GM10248 (cell line): ENCODE data around the gene SLIT1.

Experiments
- CTCF ChIA-PET: fragments of 300-600 bp; sonication (Branson Sonifier 250); formaldehyde crosslinking; extraction: SDS; loops from one replicate; lab custom pipeline; 2021; ENCODE audit warnings: antibody characterized with exemption; lab: Yijun Ruan, JAX
- POLR2A ChIA-PET: fragments of 350-650 bp; sonication (Branson Sonifier 250); formaldehyde crosslinking; extraction: SDS; loops from one replicate; lab custom pipeline; 2020; ENCODE audit warnings: antibody characterized with exemption; lab: Yijun Ruan, JAX
- DNase-seq: peaks from one replicate; pipeline ENCODE4 v3.0.0; 2012; ENCODE audit errors: extremely low spot score
- CTCF ChIP-seq: IDR thresholded peaks from 2 replicates; pipeline ENCODE4 v1.5.1; 2012; ENCODE audit warnings: mild to moderate bottlenecking, low read depth; ENCODE audit errors: extremely low read depth, missing control alignments, control extremely low read depth

Gene SLIT1

GRCh38 chr10:97228130-97228774, 42.5 kb upstream of the SLIT1 start:
- ChIA-PET POLR2A (no interaction called here), CTCF (interaction anchor here (1.1 to 1.4 kb wide), 2 partner anchors 17 to 155 kb away, joined by 3 to 4 read pairs; no protein-coding TSS in a partner anchor)
- no peak for TF ChIP-seq CTCF
- no peak for DNase-seq

- TF ChIP-seq CTCF, result no peak
- POLR2A ChIA-PET, result no interaction called here
- DNase-seq, result no peak
- CTCF ChIA-PET, result interaction anchor here (0.9 to 4.6 kb wide), 4 partner anchors 8 to 51 kb away, joined by 3 to 40 read pairs (median 8); no protein-coding TSS in a partner anchor
These were observed 40.6 kb upstream of the SLIT1 start for GRCh38 chr10:97226398-97226797.

GRCh38 chr10:97224483-97225435, 39.0 kb upstream of the SLIT1 start:
- POLR2A ChIA-PET, result no interaction called here
- CTCF ChIA-PET, result interaction anchor here (0.7 to 4.6 kb wide), 6 partner anchors 10 to 711 kb away, joined by 3 to 40 read pairs (median 4); partner anchors contain the start of gene TLL2

GRCh38 chr10:97222326-97222961, 36.7 kb upstream of the SLIT1 start:
- TF ChIP-seq CTCF, result no peak
- CTCF ChIA-PET, result interaction anchor here (6.8 to 7.6 kb wide), 2 partner anchors 13 to 150 kb away, joined by 46 to 72 read pairs; no protein-coding TSS in a partner anchor
- no peak for DNase-seq
- POLR2A ChIA-PET, result no interaction called here

More at GRCh38 chr10:97224483-97225435, 39.0 kb upstream of the SLIT1 start:
- no peak for DNase-seq
- no peak for TF ChIP-seq CTCF

GRCh38 chr10:97220355-97220754, 34.6 kb upstream of the SLIT1 start:
- no peak for TF ChIP-seq CTCF
- ChIA-PET CTCF (interaction anchor here (1.1 to 7.6 kb wide), 7 partner anchors 11 to 845 kb away, joined by 3 to 72 read pairs (median 4); no protein-coding TSS in a partner anchor), POLR2A (no interaction called here)
- DNase-seq, result no peak

GRCh38 chr10:97217299-97217698, 31.5 kb upstream of the SLIT1 start:
- DNase-seq, result no peak
- ChIA-PET POLR2A (no interaction called here), CTCF (interaction anchor here (0.7 to 7.6 kb wide), 11 partner anchors 8 to 846 kb away, joined by 3 to 72 read pairs (median 4); no protein-coding TSS in a partner anchor)
- TF ChIP-seq CTCF, result no peak
